SW 1271 (cell line): ENCODE results near the gene SLC25A17.
"Not testable (repeated sequence)": the region's sequence is repeated elsewhere in the genome, so short reads cannot be mapped to it uniquely, and the experiment has no call there.

Experiments used
- DNase-seq, 2 experiments: peaks; one replicate each; lab custom pipeline; 2025; lab: John Stamatoyannopoulos, UW

SLC25A17 gene

GRCh38 chr22:40720538-40721256, 98.4 kb downstream of the SLC25A17 start:
- DNase-seq: no peak

GRCh38 chr22:40720156-40720537, 99.0 kb downstream of the SLC25A17 start:
- DNase-seq: not testable (repeated sequence)
